IMR-90 (cell line): ENCODE results near the gene DCANP1. TPM values are rescaled to one million over a fixed set of nuclear protein-coding genes. Genes with fewer than 3 reads are reported as not detected.

ENCODE experiments used
- ATAC-seq: fragments of 200-7000 bp; cut with Tn5 transposase; 2 replicates; pipeline ENCODE4 v1.9.1; 2020; ENCODE audit warnings: low read depth, mild to moderate bottlenecking, moderate library complexity
- BruUV-seq: library from RNA; stranded (reverse); fragments of 400-500 nt; replicated peaks from 2 replicates; lab custom pipeline; 2021; lab: Mats Ljungman, UMichigan
- CTCF ChIA-PET: fragments of 300-600 bp; formaldehyde crosslinking; extraction: SDS; loops from one replicate; lab custom pipeline; 2021; ENCODE audit warnings: antibody characterized with exemption; lab: Yijun Ruan, JAX
- POLR2A ChIA-PET: fragments of 300-600 bp; sonication (Branson Sonifier 250); formaldehyde crosslinking; loops from one replicate; lab custom pipeline; 2022; ENCODE audit warnings: antibody characterized with exemption; ENCODE audit not compliant: unreplicated experiment; lab: Charles Lee
- DNase-seq: peaks from one replicate; pipeline ENCODE4 v3.0.0; 2013
- H2AFZ ChIP-seq: replicated peaks from 2 replicates; pipeline ENCODE3; 2013; ENCODE audit warnings: low read length, mild to moderate bottlenecking; ENCODE audit not compliant: poor library complexity
- H2AK5ac ChIP-seq: 2 replicates; pipeline ENCODE4 v1.6.1; 2013; ENCODE audit warnings: low read depth, low read length, inconsistent platforms
- H2AK9ac ChIP-seq: replicated peaks from 2 replicates; pipeline ENCODE3; 2013; ENCODE audit warnings: mild to moderate bottlenecking, low read depth, low read length, moderate library complexity; ENCODE audit not compliant: poor library complexity
- H2BK120ac ChIP-seq: 2 replicates; pipeline ENCODE4 v1.6.1; 2013; ENCODE audit warnings: low read depth, low read length, inconsistent platforms
- H2BK15ac ChIP-seq: 3 replicates; pipeline ENCODE4 v1.6.1; 2013; ENCODE audit warnings: low read depth, low read length, inconsistent platforms
- H2BK20ac ChIP-seq: 2 replicates; pipeline ENCODE4 v1.6.1; 2013; ENCODE audit warnings: low read depth, mild to moderate bottlenecking, inconsistent platforms, low read length, moderate library complexity
- H2BK5ac ChIP-seq: 2 replicates; pipeline ENCODE4 v1.6.1; 2013; ENCODE audit warnings: mild to moderate bottlenecking, low read depth, low read length, inconsistent platforms; ENCODE audit not compliant: poor library complexity, severe bottlenecking
- H3K14ac ChIP-seq: replicated peaks from 2 replicates; pipeline ENCODE4 v1.6.1; 2013; ENCODE audit warnings: low read depth, low read length, inconsistent platforms
- H3K18ac ChIP-seq: 2 replicates; pipeline ENCODE4 v1.6.1; 2013; ENCODE audit warnings: low read depth, low read length, control low read depth
- H3K23ac ChIP-seq: 2 replicates; pipeline ENCODE4 v1.6.1; 2013; ENCODE audit warnings: low read depth, low read length, inconsistent platforms
- H3K27ac ChIP-seq: 2 replicates; pipeline ENCODE4 v1.5.1; 2013; ENCODE audit warnings: mild to moderate bottlenecking, control low read depth, low read length; ENCODE audit not compliant: insufficient read depth
- H3K27me3 ChIP-seq: 2 replicates; pipeline ENCODE4 v1.6.1; 2013; ENCODE audit warnings: low read length; ENCODE audit not compliant: control insufficient read depth, insufficient read depth
- H3K36me3 ChIP-seq: 2 replicates; pipeline ENCODE4 v1.6.1; 2013; ENCODE audit warnings: low read length, mixed read lengths; ENCODE audit not compliant: control insufficient read depth, insufficient read depth
- H3K4ac ChIP-seq: 2 replicates; pipeline ENCODE4 v1.6.1; 2013; ENCODE audit warnings: low read depth, low read length, inconsistent platforms
- H3K4me1 ChIP-seq: 2 replicates; pipeline ENCODE4 v1.6.1; 2013; ENCODE audit warnings: low read length, mixed read lengths; ENCODE audit not compliant: control insufficient read depth, insufficient read depth
- H3K4me2 ChIP-seq: 2 replicates; pipeline ENCODE4 v1.6.1; 2013; ENCODE audit warnings: low read depth, mild to moderate bottlenecking, control low read depth, low read length, moderate library complexity
- H3K4me3 ChIP-seq: 2 replicates; pipeline ENCODE4 v1.5.1; 2013; ENCODE audit warnings: low read depth, mild to moderate bottlenecking, control low read depth, low read length, moderate library complexity; ENCODE audit not compliant: insufficient read depth
- H3K56ac ChIP-seq: 2 replicates; pipeline ENCODE4 v1.6.1; 2013; ENCODE audit warnings: low read length, inconsistent platforms; ENCODE audit not compliant: insufficient read depth; ENCODE audit errors: extremely low read depth
- H3K79me1 ChIP-seq, 2 experiments: 2 replicates each; pipeline ENCODE4 v1.6.1; 2013; ENCODE audit warnings: low read length in 2 of 2, inconsistent platforms in 1 of 2, low read depth in 1 of 2
- H3K9ac ChIP-seq: 2 replicates; pipeline ENCODE4 v1.6.1; 2013; ENCODE audit warnings: low read depth, low read length, control low read depth
- H3K9me1 ChIP-seq: 2 replicates; pipeline ENCODE4 v1.6.1; 2013; ENCODE audit warnings: low read length, inconsistent platforms; ENCODE audit not compliant: insufficient read depth
- H3K9me3 ChIP-seq: 2 replicates; pipeline ENCODE4 v1.6.1; 2013; ENCODE audit warnings: low read length; ENCODE audit not compliant: control insufficient read depth, insufficient read depth
- H4K20me1 ChIP-seq: 2 replicates; pipeline ENCODE4 v1.6.1; 2013; ENCODE audit warnings: low read length, inconsistent platforms; ENCODE audit not compliant: insufficient read depth
- H4K5ac ChIP-seq: 2 replicates; pipeline ENCODE4 v1.6.1; 2013; ENCODE audit warnings: mild to moderate bottlenecking, low read depth, low read length, control low read depth
- H4K8ac ChIP-seq, 2 experiments: 2 replicates each; pipeline ENCODE4 v1.6.1; 2013; ENCODE audit warnings: low read depth in 2 of 2, low read length in 2 of 2, control low read depth in 1 of 2, inconsistent platforms in 1 of 2
- H4K91ac ChIP-seq: 2 replicates; pipeline ENCODE4 v1.6.1; 2013; ENCODE audit warnings: low read depth, low read length, inconsistent platforms; ENCODE audit not compliant: insufficient read depth
- BHLHE40 ChIP-seq: fragments of 150-350 bp; IDR thresholded peaks from 2 replicates; pipeline ENCODE4 v1.6.1; 2016; ENCODE audit warnings: mild to moderate bottlenecking, low read depth, low read length
- CHD1 ChIP-seq: IDR thresholded peaks from 2 replicates; pipeline ENCODE4 v1.6.1; 2012; ENCODE audit warnings: low read depth, low read length, improper control_type of control experiment
- CTCF ChIP-seq: conservative IDR thresholded peaks from 2 replicates; pipeline ENCODE4 v1.5.1; 2012; ENCODE audit warnings: mild to moderate bottlenecking, low read depth, low read length, improper control_type of control experiment
- ELK1 ChIP-seq: fragments of 150-350 bp; IDR thresholded peaks from 2 replicates; pipeline ENCODE4 v1.6.1; 2016; ENCODE audit warnings: low read depth, mild to moderate bottlenecking, low read length, moderate library complexity, borderline replicate concordance
- FOS ChIP-seq: fragments of 150-350 bp; IDR thresholded peaks from 2 replicates; pipeline ENCODE4 v1.6.1; 2016; ENCODE audit warnings: low read depth, low read length
- MAZ ChIP-seq: IDR thresholded peaks from 2 replicates; pipeline ENCODE4 v1.6.1; 2012; ENCODE audit warnings: low read depth, mild to moderate bottlenecking, low read length, improper control_type of control experiment, moderate library complexity, borderline replicate concordance
- MXI1 ChIP-seq: IDR thresholded peaks from 2 replicates; pipeline ENCODE4 v1.6.1; 2012; ENCODE audit warnings: low read depth, mild to moderate bottlenecking, low read length, moderate library complexity, borderline replicate concordance
- NFE2L2 ChIP-seq: fragments of 150-350 bp; IDR thresholded peaks from 2 replicates; pipeline ENCODE4 v1.6.1; 2016; ENCODE audit warnings: low read depth, mild to moderate bottlenecking, low read length
- POLR2A ChIP-seq: IDR thresholded peaks from 2 replicates; pipeline ENCODE4 v1.6.1; 2012; ENCODE audit warnings: mild to moderate bottlenecking, low read depth, low read length
- RAD21 ChIP-seq: IDR thresholded peaks from 2 replicates; pipeline ENCODE4 v1.6.1; 2012; ENCODE audit warnings: low read length, improper control_type of control experiment
- RCOR1 ChIP-seq: IDR thresholded peaks from 2 replicates; pipeline ENCODE4 v1.6.1; 2012; ENCODE audit warnings: mild to moderate bottlenecking, low read length, improper control_type of control experiment; ENCODE audit not compliant: insufficient replicate concordance
- RFX5 ChIP-seq: IDR thresholded peaks from 2 replicates; pipeline ENCODE4 v1.8.0; 2012; ENCODE audit warnings: low read depth, mild to moderate bottlenecking, low read length, moderate library complexity
- SMC3 ChIP-seq: fragments of 150-350 bp; IDR thresholded peaks from 2 replicates; pipeline ENCODE4 v1.6.1; 2016; ENCODE audit warnings: low read depth, mild to moderate bottlenecking, antibody characterized with exemption, low read length, moderate library complexity
- USF2 ChIP-seq: fragments of 150-350 bp; IDR thresholded peaks from 2 replicates; pipeline ENCODE4 v1.6.1; 2017; ENCODE audit warnings: mild to moderate bottlenecking, antibody characterized with exemption, low read length, low read depth
- WGBS, 2 experiments: methylation state at CpG; one replicate each; pipeline versions ENCODE4 v1.1.5 to v1.1.7; 2013; ENCODE audit warnings: missing lambda C conversion rate in 2 of 2; ENCODE audit not compliant: insufficient read length in 1 of 2; ENCODE audit errors: extremely low coverage in 2 of 2; 5-methylcytosine and 5-hydroxymethylcytosine counted together
- dilution Hi-C: fragments of 300-500 bp; cut with HindIII; formaldehyde crosslinking; loops from one replicate; pipeline ENCODE4 v1.14.3; 2018; ENCODE audit warnings: low sequenced_read_pairs; ENCODE audit not compliant: unreplicated experiment
- in situ Hi-C: fragments of 300-500 bp; cut with MboI; formaldehyde crosslinking; loops from 3 replicates; pipeline ENCODE4 v1.14.3; 2019; ENCODE audit warnings: low sequenced_read_pairs, inconsistent platforms, mixed read lengths
- intact Hi-C: fragments of 100-400 bp; cut with micrococcal nuclease; formaldehyde crosslinking; loops from 2 replicates; pipeline ENCODE4 v1.10.0; 2022
- polyA plus RNA-seq, 3 experiments: library from polyadenylated mRNA; depleted of rRNA; stranded (reverse); fragments of >200 nt; gene quantifications; 2 replicates each; pipeline ENCODE4 v1.2.3, GENCODE V29; 2012; ENCODE audit warnings: low replicate concordance in 1 of 3
- total RNA-seq: library from RNA; depleted of rRNA; stranded (reverse); fragments of >200 nt; gene quantifications from 2 replicates; pipeline ENCODE4 v1.2.3, GENCODE V29; 2012

The DCANP1 gene
- total and polyA plus RNA-seq, 2 of the 4 experiments (the other 2 are of a cell fraction): not detected

GRCh38 chr5:135458921-135459331, 11.8 kb upstream of the DCANP1 start:
- Histone ChIP-seq H3K4me3 (no peak overlapping the region), H3K9me1 (peaks cover 5% of the 10 kb centered on the region), H3K79me1 (no peaks in the 10 kb centered on the region), H2BK120ac (no peak overlapping the region), H2AK5ac (no peak overlapping the region; the same call in 1 of the 2 replicates), H2BK20ac (no peak overlapping the region), H2AFZ (no peak overlapping the region), H3K4ac (no peak overlapping the region), H4K5ac (no peak overlapping the region), H3K4me1 (peaks cover 12% of the 10 kb centered on the region), H3K56ac (no peak overlapping the region), H3K9ac (no peak overlapping the region), H2BK5ac (no peak overlapping the region), H3K27me3 (peaks cover 36% of the 10 kb centered on the region), H2BK15ac (no peak overlapping the region), H3K36me3 (no peaks in the 10 kb centered on the region), H3K4me2 (no peak overlapping the region), H3K18ac (no peak overlapping the region), H3K23ac (no peak overlapping the region), H3K14ac (no peak overlapping the region), H4K20me1 (no peaks in the 10 kb centered on the region), H3K27ac (no peak overlapping the region), H4K8ac (no peak overlapping the region), H3K9me3 (no peaks in the 10 kb centered on the region), H2AK9ac (no peak overlapping the region), H4K91ac (no peak overlapping the region)
- intact Hi-C loops: no loop called here
- CTCF ChIA-PET: interaction anchor here (3.0 kb wide), 1 partner anchor 107 kb away, joined by 12 read pairs; no protein-coding TSS in a partner anchor
- peak; percentile 60 for ATAC-seq
- BruUV-seq: no TSS peak
- 0% methylated on average over 1 of the region's 5 CpGs; no CpG with 5 or more reads in 1 of the 2 experiments for WGBS, 2 experiments
- POLR2A ChIA-PET: no interaction called here
- in situ Hi-C loops: no loop called here
- TF ChIP-seq BHLHE40 (no peak), USF2 (no peak), RFX5 (no peak), ELK1 (no peak), CHD1 (no peak), POLR2A (no peak), NFE2L2 (no peak), FOS (no peak), RCOR1 (no peak), RAD21 (no peak), CTCF (no peak), MXI1 (no peak), MAZ (no peak), SMC3 (no peak)
- peak; percentile 35 for DNase-seq
- dilution Hi-C loops: loop anchor here (25.0 kb wide), 1 partner anchor 103 kb away; no protein-coding TSS in a partner anchor
